Measurements from ENCODE around the gene TSPOAP1.
A peak's percentile ranks its signal among the peaks of the same experiment; 100 is the strongest.

TSPOAP1 gene

DNA sequence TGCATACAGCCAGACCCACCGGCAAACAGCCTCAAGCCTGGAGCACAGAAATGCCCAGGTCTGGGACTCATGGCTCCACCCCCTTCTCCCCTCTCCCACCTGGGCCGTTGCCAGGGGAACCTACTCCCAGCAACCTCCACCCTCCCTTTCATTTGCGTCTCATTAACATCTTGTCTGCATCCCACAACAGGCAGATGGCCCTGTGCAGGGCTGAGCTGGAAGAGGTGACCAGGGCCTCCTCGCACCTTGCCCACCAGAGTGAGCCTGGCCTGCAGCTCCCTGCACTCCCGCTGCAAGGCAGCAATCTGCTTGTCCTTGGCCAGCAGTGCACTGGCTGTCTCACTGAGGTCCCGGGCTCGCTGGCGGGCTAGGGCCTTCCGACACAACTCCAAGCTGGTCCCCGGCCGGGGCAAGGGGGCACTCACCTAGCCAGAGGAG lies 3.3 kb downstream of the TSPOAP1 start:
- ATAC-seq, result no peak
- TF ChIP-seq SNAI2 (CRISPR knock-in tag; IDR thresholded peaks at IDR 0.05) (no peak), ZFP30 (CRISPR knock-in tag; IDR thresholded peaks at IDR 0.05) (no peak), ARNTL (CRISPR knock-in tag; IDR thresholded peaks at IDR 0.05; ENCODE audit: borderline replicate concordance, low read depth) (no peak), PPARA (CRISPR knock-in tag; IDR thresholded peaks at IDR 0.05; ENCODE audit: borderline replicate concordance) (no peak)

- TF ChIP-seq GLIS3 (CRISPR knock-in tag; IDR thresholded peaks at IDR 0.05) (no peak), ZC3H10 (CRISPR knock-in tag; IDR thresholded peaks at IDR 0.05) (no peak), CSDC2 (CRISPR knock-in tag; IDR thresholded peaks at IDR 0.05) (no peak), PPARA (CRISPR knock-in tag; IDR thresholded peaks at IDR 0.05; ENCODE audit: borderline replicate concordance) (no peak), OSR1 (CRISPR knock-in tag; IDR thresholded peaks at IDR 0.05) (no peak), CSRNP3 (CRISPR knock-in tag; IDR thresholded peaks at IDR 0.05) (no peak), RARB (CRISPR knock-in tag; IDR thresholded peaks at IDR 0.05) (no peak), ISL1 (CRISPR knock-in tag; IDR thresholded peaks at IDR 0.05) (no peak), ARNTL (CRISPR knock-in tag; IDR thresholded peaks at IDR 0.05; ENCODE audit: borderline replicate concordance, low read depth) (no peak)
- peak; percentile 65 for ATAC-seq
Measured at GRCh38 chr17:58324409-58325288, 3.9 kb downstream of the TSPOAP1 start.

DNA sequence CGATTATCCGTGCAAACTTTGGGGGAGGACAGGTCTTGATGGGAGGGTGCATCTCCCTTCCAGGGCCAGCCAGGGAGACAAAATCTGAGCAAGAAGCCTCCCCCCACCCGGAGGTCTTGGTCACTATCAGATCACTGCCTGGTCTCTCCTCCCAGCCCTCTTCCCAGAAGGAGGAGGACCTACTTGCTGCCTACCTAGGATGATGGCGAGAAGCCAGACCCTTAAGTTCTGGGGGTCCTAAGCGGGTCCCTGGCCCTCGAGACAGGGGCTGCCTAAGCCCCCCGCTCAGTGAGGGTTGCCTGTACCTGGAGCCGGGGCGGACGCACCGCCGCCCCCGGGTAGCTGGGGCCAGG lies 4.6 kb downstream of the TSPOAP1 start:
- ATAC-seq, result no peak
- TF ChIP-seq POU6F1 (CRISPR knock-in tag; IDR thresholded peaks at IDR 0.05; ENCODE audit: borderline replicate concordance, low read depth) (no peak), GLIS3 (CRISPR knock-in tag; IDR thresholded peaks at IDR 0.05) (no peak), ZFP3 (CRISPR knock-in tag; IDR thresholded peaks at IDR 0.05) (no peak), OSR1 (CRISPR knock-in tag; IDR thresholded peaks at IDR 0.05) (no peak), ESRRG (CRISPR knock-in tag; IDR thresholded peaks at IDR 0.05) (no peak), CSDC2 (CRISPR knock-in tag; IDR thresholded peaks at IDR 0.05) (no peak), ZNF565 (CRISPR knock-in tag; conservative IDR thresholded peaks at IDR 0.05; ENCODE audit: low read depth) (no peak), TOX (CRISPR knock-in tag; IDR thresholded peaks at IDR 0.05; ENCODE audit: borderline replicate concordance) (no peak), ISL1 (CRISPR knock-in tag; IDR thresholded peaks at IDR 0.05) (no peak), BACH2 (CRISPR knock-in tag; IDR thresholded peaks at IDR 0.05; ENCODE audit: borderline replicate concordance) (no peak), ZNF70 (CRISPR knock-in tag; IDR thresholded peaks at IDR 0.05) (no peak), CSRNP3 (CRISPR knock-in tag; IDR thresholded peaks at IDR 0.05) (no peak), ARNTL (CRISPR knock-in tag; IDR thresholded peaks at IDR 0.05; ENCODE audit: borderline replicate concordance, low read depth) (no peak), TCF4 (CRISPR knock-in tag; IDR thresholded peaks at IDR 0.05; ENCODE audit: borderline replicate concordance) (no peak), PPARA (CRISPR knock-in tag; IDR thresholded peaks at IDR 0.05; ENCODE audit: borderline replicate concordance) (no peak), ZNF8 (CRISPR knock-in tag; IDR thresholded peaks at IDR 0.05) (no peak), SNAI2 (CRISPR knock-in tag; IDR thresholded peaks at IDR 0.05) (no peak; the same call in 1 of the 2 replicates)
- TF ChIP-seq, protein P1, sequence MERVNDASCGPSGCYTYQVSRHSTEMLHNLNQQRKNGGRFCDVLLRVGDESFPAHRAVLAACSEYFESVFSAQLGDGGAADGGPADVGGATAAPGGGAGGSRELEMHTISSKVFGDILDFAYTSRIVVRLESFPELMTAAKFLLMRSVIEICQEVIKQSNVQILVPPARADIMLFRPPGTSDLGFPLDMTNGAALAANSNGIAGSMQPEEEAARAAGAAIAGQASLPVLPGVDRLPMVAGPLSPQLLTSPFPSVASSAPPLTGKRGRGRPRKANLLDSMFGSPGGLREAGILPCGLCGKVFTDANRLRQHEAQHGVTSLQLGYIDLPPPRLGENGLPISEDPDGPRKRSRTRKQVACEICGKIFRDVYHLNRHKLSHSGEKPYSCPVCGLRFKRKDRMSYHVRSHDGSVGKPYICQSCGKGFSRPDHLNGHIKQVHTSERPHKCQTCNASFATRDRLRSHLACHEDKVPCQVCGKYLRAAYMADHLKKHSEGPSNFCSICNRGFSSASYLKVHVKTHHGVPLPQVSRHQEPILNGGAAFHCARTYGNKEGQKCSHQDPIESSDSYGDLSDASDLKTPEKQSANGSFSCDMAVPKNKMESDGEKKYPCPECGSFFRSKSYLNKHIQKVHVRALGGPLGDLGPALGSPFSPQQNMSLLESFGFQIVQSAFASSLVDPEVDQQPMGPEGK (CRISPR knock-in tag; IDR thresholded peaks at IDR 0.05; ENCODE audit: borderline replicate concordance), result no peak
